ENCODE data around the gene SLC24A4. TPM values are rescaled to one million over a fixed set of nuclear protein-coding genes. Genes with fewer than 3 reads are reported as not detected.

Gene SLC24A4
- polyA plus RNA-seq, 1 donor from 2014 or later: 0.17 TPM

DNA sequence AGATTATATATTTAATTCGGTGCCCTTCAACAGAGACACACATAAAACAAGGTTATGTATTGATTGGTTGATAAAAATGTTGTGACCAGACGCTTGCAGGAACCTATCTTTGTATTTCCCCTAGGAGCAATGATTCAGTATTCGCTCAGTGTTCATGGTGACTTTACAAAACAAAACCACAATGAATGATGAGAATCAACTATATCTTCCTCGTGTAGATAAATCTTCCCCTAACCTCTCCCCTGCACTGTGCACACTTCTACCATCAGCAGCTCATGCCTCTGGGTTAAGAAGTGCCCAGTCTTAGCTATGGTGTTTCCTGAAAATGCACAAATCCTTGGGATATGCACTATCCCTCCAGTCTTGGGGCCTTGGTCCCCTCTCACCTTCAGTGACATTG, 206.9 kb downstream of the SLC24A4 start:
- H3K9me3 ChIP-seq (ENCODE audit: low read length): no peaks in the 10 kb centered on the region
- H3F3A ChIP-seq (ENCODE audit: insufficient read depth, low read length, poor library complexity, severe bottlenecking): no peaks in the 10 kb centered on the region
- H3K36me3 ChIP-seq (ENCODE audit: insufficient read depth, low read length): no peaks in the 10 kb centered on the region
- no peak overlapping the region for H2AFZ ChIP-seq (ENCODE audit: low read depth, low read length)
- no peaks in the 10 kb centered on the region for H4K20me1 ChIP-seq (ENCODE audit: insufficient read depth)
- no peak overlapping the region for H3K4me3 ChIP-seq (ENCODE audit: low read length)
- H3K79me2 ChIP-seq (replicated peaks; ENCODE audit: insufficient read depth, low read length): no peaks in the 10 kb centered on the region
- H3K4me2 ChIP-seq (ENCODE audit: low read length): no peak overlapping the region
- no peak overlapping the region for H3K9ac ChIP-seq (ENCODE audit: low read length)
- H3K27me3 ChIP-seq (ENCODE audit: insufficient read depth, low read depth, low read length): no peaks in the 10 kb centered on the region
- H3K27ac ChIP-seq (ENCODE audit: low read length): no peak overlapping the region
- no peaks in the 10 kb centered on the region for H3K9me2 ChIP-seq (ENCODE audit: insufficient read depth, low read length)
- TF ChIP-seq MXI1 (conservative IDR thresholded peaks at IDR 0.05; ENCODE audit: poor library complexity, severe bottlenecking) (no peak), EZH2 (IDR thresholded peaks at IDR 0.05; ENCODE audit: borderline replicate concordance, insufficient read depth, low read length, poor library complexity, severe bottlenecking) (no peak)
- TF ChIP-seq, protein P1, sequence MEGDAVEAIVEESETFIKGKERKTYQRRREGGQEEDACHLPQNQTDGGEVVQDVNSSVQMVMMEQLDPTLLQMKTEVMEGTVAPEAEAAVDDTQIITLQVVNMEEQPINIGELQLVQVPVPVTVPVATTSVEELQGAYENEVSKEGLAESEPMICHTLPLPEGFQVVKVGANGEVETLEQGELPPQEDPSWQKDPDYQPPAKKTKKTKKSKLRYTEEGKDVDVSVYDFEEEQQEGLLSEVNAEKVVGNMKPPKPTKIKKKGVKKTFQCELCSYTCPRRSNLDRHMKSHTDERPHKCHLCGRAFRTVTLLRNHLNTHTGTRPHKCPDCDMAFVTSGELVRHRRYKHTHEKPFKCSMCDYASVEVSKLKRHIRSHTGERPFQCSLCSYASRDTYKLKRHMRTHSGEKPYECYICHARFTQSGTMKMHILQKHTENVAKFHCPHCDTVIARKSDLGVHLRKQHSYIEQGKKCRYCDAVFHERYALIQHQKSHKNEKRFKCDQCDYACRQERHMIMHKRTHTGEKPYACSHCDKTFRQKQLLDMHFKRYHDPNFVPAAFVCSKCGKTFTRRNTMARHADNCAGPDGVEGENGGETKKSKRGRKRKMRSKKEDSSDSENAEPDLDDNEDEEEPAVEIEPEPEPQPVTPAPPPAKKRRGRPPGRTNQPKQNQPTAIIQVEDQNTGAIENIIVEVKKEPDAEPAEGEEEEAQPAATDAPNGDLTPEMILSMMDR (IDR thresholded peaks at IDR 0.05; ENCODE audit: poor library complexity, severe bottlenecking): no peak

DNA sequence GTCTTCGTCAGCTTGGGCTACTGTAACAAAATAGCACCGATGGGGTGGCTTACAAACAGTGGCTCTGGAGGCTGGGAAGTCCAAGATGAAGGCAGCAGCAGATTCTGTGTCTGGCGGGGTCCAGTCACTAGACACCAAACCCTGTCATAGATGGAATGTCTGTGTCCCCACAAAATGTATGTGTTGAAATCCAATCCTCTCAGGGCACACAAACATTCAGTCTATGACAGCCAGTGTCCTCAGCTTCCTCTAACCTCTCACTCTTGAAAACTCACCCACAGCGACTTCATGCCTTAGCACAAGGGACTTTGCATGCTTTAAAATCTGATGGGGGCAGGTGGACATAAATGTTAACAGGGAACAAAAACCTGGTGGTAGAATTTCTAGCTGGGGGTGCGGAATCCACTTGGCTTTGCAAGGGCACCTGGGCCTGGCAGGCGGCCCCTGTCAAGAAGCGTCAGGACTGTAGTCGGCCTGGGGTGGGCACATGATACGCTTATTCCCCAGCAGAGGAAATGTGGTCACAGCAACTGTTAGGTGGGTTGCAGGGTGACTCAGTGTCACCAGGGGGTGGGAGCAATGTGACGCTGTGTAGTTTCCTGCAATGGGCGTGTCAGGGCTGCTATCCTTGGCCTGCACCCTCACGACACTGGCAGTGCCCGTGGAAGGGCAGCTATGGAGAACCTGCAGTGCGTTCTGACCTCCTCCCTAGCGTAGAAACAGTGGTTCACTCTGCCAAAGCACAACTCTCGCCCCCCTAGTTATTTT, 208.3 kb downstream of the SLC24A4 start:
- TF ChIP-seq RAD21 (conservative IDR thresholded peaks at IDR 0.05) (no peak), MXI1 (conservative IDR thresholded peaks at IDR 0.05; ENCODE audit: poor library complexity, severe bottlenecking) (no peak), EZH2 (IDR thresholded peaks at IDR 0.05; ENCODE audit: borderline replicate concordance, insufficient read depth, low read length, poor library complexity, severe bottlenecking) (no peak), TAF1 (IDR thresholded peaks at IDR 0.05; ENCODE audit: low read depth) (no peak), EP300 (conservative IDR thresholded peaks at IDR 0.05; ENCODE audit: poor library complexity, severe bottlenecking) (no peak), POLR2AphosphoS5 (IDR thresholded peaks at IDR 0.05) (no peak), SMC3 (conservative IDR thresholded peaks at IDR 0.05; ENCODE audit: poor library complexity) (no peak)
- TF ChIP-seq, protein P1 (IDR thresholded peaks at IDR 0.05; ENCODE audit: poor library complexity, severe bottlenecking): no peak
- TF ChIP-seq, protein P2, sequence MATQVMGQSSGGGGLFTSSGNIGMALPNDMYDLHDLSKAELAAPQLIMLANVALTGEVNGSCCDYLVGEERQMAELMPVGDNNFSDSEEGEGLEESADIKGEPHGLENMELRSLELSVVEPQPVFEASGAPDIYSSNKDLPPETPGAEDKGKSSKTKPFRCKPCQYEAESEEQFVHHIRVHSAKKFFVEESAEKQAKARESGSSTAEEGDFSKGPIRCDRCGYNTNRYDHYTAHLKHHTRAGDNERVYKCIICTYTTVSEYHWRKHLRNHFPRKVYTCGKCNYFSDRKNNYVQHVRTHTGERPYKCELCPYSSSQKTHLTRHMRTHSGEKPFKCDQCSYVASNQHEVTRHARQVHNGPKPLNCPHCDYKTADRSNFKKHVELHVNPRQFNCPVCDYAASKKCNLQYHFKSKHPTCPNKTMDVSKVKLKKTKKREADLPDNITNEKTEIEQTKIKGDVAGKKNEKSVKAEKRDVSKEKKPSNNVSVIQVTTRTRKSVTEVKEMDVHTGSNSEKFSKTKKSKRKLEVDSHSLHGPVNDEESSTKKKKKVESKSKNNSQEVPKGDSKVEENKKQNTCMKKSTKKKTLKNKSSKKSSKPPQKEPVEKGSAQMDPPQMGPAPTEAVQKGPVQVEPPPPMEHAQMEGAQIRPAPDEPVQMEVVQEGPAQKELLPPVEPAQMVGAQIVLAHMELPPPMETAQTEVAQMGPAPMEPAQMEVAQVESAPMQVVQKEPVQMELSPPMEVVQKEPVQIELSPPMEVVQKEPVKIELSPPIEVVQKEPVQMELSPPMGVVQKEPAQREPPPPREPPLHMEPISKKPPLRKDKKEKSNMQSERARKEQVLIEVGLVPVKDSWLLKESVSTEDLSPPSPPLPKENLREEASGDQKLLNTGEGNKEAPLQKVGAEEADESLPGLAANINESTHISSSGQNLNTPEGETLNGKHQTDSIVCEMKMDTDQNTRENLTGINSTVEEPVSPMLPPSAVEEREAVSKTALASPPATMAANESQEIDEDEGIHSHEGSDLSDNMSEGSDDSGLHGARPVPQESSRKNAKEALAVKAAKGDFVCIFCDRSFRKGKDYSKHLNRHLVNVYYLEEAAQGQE (IDR thresholded peaks at IDR 0.05; ENCODE audit: borderline replicate concordance): no peak
- no peaks in the 10 kb centered on the region for H3K9me3 ChIP-seq (ENCODE audit: low read length)

More for the DNA sequence above, 208.3 kb downstream of the SLC24A4 start:
- no peaks in the 10 kb centered on the region for H3K9me2 ChIP-seq (ENCODE audit: insufficient read depth, low read length)
- no peaks in the 10 kb centered on the region for H3F3A ChIP-seq (ENCODE audit: insufficient read depth, low read length, poor library complexity, severe bottlenecking)
- H2AFZ ChIP-seq (ENCODE audit: low read depth, low read length): no peak overlapping the region
- no peaks in the 10 kb centered on the region for H3K36me3 ChIP-seq (ENCODE audit: insufficient read depth, low read length)
- no peaks in the 10 kb centered on the region for H3K27me3 ChIP-seq (ENCODE audit: insufficient read depth, low read depth, low read length)
- no peaks in the 10 kb centered on the region for H4K20me1 ChIP-seq (ENCODE audit: insufficient read depth)
- no peak overlapping the region for H3K4me3 ChIP-seq (ENCODE audit: low read length)
- H3K9ac ChIP-seq (ENCODE audit: low read length): no peak overlapping the region
- no peaks in the 10 kb centered on the region for H3K79me2 ChIP-seq (replicated peaks; ENCODE audit: insufficient read depth, low read length)
- no peak overlapping the region for H3K27ac ChIP-seq (ENCODE audit: low read length)
- no peak overlapping the region for H3K4me2 ChIP-seq (ENCODE audit: low read length)

All from neural cell (in vitro differentiated cells).